HG03064 (cell line): ENCODE measurements around the gene MED13L.

Experiments used
- ATAC-seq: cut with Tn5 transposase; IDR thresholded peaks from one replicate; pipeline ENCODE4 v1.9.1; 2021; ENCODE audit warnings: low read depth; ENCODE audit not compliant: unreplicated experiment

Gene MED13L

GRCh38 chr12:115957686-115958290, 319.7 kb downstream of the MED13L start:
- ATAC-seq = no peak

GRCh38 chr12:115956659-115957058, 320.8 kb downstream of the MED13L start:
- no peak for ATAC-seq

- no peak for ATAC-seq
Observed at GRCh38 chr12:115956236-115956635, 321.3 kb downstream of the MED13L start.

DNA sequence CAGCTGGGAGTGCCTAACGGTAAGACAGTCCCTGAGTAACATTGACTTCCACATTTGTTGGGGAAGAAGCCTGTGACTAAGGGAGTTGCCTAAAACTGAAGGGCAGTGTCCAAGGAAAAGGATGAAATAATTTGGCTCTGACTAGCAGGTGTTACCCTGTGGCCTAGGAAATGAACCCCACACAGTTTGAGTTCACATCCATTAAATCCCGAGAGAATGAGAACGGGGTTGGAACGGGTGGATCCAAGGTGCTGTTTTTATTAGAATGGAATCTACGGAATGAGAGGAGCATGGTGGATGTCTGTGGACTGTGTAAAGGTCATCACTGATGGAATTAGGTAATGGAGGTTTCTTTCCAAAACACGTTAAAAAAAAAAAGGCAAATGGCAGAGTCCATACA, 324.0 kb downstream of the MED13L start:
- no peak for ATAC-seq

- ATAC-seq = no peak
Observed at GRCh38 chr12:115953031-115953430, 324.5 kb downstream of the MED13L start.

- ATAC-seq = no peak
Observed at GRCh38 chr12:115950959-115951358, 326.5 kb downstream of the MED13L start.

DNA sequence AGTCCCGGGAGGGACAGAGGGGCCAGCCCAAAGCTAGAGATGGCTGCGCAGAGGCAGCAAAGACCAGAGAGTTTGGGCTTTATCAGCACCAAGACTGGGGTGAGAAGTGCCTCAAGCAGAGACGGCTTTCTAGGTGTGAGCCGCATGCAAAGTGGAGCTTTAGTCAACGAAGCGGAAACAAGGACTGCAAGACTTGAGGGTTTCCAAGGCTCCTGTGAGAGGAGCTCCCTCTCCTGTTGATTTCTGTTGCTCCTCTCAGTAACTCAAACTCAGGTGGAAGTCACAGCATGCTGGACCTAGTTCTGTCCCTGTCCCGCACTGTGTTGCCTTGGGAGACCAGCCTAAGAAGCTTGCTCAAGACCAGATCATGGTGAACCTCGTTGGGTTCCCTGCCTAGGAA, 327.8 kb downstream of the MED13L start:
- ATAC-seq = no peak

GRCh38 chr12:115947696-115948062, 329.8 kb downstream of the MED13L start:
- ATAC-seq = no peak

GRCh38 chr12:115946867-115947695, 330.4 kb downstream of the MED13L start:
- ATAC-seq = no peak

- no peak for ATAC-seq
Observed at GRCh38 chr12:115946092-115946491, 331.4 kb downstream of the MED13L start.

GRCh38 chr12:115945491-115945885, 332.0 kb downstream of the MED13L start:
- no peak for ATAC-seq

DNA sequence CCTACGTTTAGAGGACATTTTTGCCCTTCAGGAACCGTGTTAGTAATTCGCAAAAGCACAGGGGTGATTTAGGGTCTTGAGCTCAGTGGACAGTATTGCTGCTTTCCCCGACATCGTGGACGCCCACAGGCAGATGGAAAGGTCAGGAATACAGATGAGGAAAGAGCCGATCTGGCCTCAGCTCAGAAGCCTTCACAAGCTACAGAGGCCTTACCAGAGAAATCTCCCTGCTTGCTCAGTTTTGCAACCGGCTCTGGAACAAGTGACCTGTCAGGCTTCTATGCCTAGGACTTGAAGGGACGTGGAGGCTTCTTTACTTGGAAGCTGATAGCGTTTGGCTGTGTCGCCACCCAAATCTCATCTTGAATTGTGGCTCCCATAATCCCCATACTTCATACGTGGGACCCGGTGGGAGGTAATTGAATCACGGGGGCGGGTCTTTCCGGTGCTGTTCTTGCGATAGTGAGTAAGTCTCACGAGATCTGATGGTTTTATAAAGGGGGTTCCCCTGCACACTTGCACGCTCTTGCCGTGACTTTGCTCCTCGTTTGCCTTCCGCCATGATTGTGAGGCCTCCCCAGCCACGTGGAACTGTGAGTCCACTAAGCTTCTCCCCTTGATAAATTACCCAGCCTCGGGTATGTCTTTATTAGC, 332.5 kb downstream of the MED13L start:
- ATAC-seq = no peak

GRCh38 chr12:115944392-115944742, 333.1 kb downstream of the MED13L start:
- ATAC-seq = no peak

GRCh38 chr12:115943630-115944391, 333.7 kb downstream of the MED13L start:
- ATAC-seq = no peak

DNA sequence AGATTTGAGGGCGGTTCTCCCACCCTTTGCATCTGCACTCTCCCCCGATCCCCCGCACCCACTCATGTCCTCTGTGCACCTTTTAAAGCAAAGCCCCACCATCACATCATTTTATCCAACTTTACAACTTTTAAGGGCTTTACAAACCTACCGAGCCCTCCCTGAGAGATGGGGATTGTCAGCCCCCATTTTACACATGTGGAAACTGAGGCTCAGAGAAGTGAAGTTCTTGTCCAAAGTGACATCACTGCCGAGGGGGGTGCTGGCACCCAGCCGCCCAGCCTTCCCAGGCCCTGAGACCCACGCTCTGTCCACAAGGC, 334.2 kb downstream of the MED13L start:
- ATAC-seq = no peak

- no peak for ATAC-seq
Observed at GRCh38 chr12:115942346-115942745, 335.1 kb downstream of the MED13L start.

DNA sequence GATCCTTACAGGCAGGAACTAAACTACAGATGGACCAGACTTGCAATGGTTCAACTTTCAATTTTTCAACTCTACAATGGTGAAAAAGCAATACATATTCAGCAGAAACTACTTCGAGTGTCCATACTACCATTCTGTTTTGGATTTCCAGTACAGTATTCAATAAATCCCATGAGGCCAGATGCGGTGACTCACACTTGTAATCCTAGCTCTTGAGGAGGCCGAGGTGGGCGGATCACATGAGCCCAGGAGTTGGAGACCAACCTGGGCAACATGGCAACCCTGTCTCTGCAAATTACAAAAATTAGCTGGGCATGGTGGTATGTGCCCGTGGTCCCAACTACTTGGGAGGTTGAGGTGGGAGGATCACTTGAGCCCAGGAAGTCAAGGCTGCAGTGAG, 336.1 kb downstream of the MED13L start:
- ATAC-seq = no peak

- ATAC-seq = no peak
Observed at GRCh38 chr12:115938794-115939377, 338.6 kb downstream of the MED13L start.

GRCh38 chr12:115936997-115937916, 340.2 kb downstream of the MED13L start:
- ATAC-seq = no peak

DNA sequence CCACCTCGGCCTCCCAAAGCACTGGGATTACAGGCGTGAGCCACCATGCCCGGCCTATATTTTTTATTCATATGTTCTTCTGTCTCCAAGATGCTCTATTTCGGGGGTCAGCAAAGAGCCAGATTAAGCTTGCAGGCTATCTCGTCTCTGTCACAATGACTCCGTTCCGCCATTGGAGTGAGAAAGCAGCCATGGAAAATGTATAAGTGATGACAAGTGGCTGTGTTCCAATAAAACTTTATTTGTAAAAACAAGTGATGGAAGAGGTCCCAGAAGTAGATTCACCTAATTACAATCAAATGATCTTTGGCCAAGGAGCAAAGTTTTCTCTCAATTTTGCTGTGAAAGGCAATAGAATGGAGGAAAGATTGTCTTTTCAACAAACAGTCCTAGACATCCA, 342.6 kb downstream of the MED13L start:
- ATAC-seq = no peak
